Gastrocnemius medialis (tissue), 4 donors: Measurements from ENCODE around the gene DEPDC7. TPM values are rescaled to one million over a fixed set of nuclear protein-coding genes. Genes with fewer than 3 reads are reported as not detected.
A peak's percentile ranks its signal among the peaks of the same experiment; 100 is the strongest.

Experiments used
- ATAC-seq, 2 donors: fragments of 150-250 bp; one replicate each; pipeline ENCODE4 v1.9.1; 2016
- DNase-seq, 2 donors: peaks; one replicate each; pipeline ENCODE4 v3.0.0-alpha.2; 2019
- H3K27ac ChIP-seq, 4 donors: fragments of 200-600 bp; sonication (generic); 1 replicate in 1 of 4; 2 replicates in 3 of 4; pipeline ENCODE4 v1.5.1; 2016 to 2018; ENCODE audit warnings: mild to moderate bottlenecking in 2 of 4, moderate library complexity in 1 of 4
- H3K27me3 ChIP-seq, 3 donors: fragments of 200-600 bp; sonication (generic) in 2 of 3; 1 replicate in 1 of 3; 2 replicates in 2 of 3; pipeline versions ENCODE4 v1.5.1 to v1.6.0; 2016 to 2019; ENCODE audit warnings: mild to moderate bottlenecking in 1 of 3, moderate library complexity in 1 of 3
- H3K36me3 ChIP-seq, 2 donors: fragments of 200-600 bp; sonication (generic) in 1 of 2; one replicate each; pipeline ENCODE4 v1.5.1; 2017 to 2018
- H3K4me1 ChIP-seq, 2 donors: fragments of 200-600 bp; sonication (generic) in 1 of 2; one replicate each; pipeline ENCODE4 v1.5.1; 2016 to 2017; ENCODE audit warnings: mild to moderate bottlenecking in 2 of 2
- H3K4me3 ChIP-seq, 4 donors: fragments of 200-600 bp; sonication (generic) in 3 of 4; 1 replicate in 1 of 4; 2 replicates in 3 of 4; pipeline ENCODE4 v1.5.1; 2016 to 2019; ENCODE audit warnings: mild to moderate bottlenecking in 2 of 4
- H3K9me3 ChIP-seq, 3 donors: fragments of 200-600 bp; sonication (generic) in 2 of 3; 1 replicate in 1 of 3; 2 replicates in 2 of 3; pipeline ENCODE4 v1.5.1; 2016 to 2019
- CTCF ChIP-seq, 5 experiments: fragments of 450-650 bp in 3 of 5; fragments of 200-600 bp in 2 of 5; sonication (generic) in 2 of 5; IDR thresholded peaks in 4 of 5; conservative IDR thresholded peaks in 1 of 5; 1 replicate in 4 of 5; 2 replicates in 1 of 5; pipeline ENCODE4 v1.5.1; 2016 to 2019; ENCODE audit warnings: antibody characterized with exemption in 5 of 5, mild to moderate bottlenecking in 3 of 5, moderate library complexity in 3 of 5
- POLR2A ChIP-seq, 2 donors: fragments of 450-650 bp; IDR thresholded peaks; one replicate each; pipeline ENCODE4 v1.6.1; 2017; ENCODE audit warnings: antibody characterized with exemption in 2 of 2, mild to moderate bottlenecking in 2 of 2, moderate library complexity in 2 of 2
- in situ Hi-C, 4 donors: fragments of 200-750 bp; cut with MboI; loops; one replicate each; pipeline versions ENCODE4 v1.15.0 to v1.8.0; 2017; ENCODE audit warnings: low sequenced_read_pairs in 4 of 4
- intact Hi-C: fragments of 100-400 bp; cut with DNase I; formaldehyde crosslinking; loops from one replicate; pipeline ENCODE4 v1.15.1; 2023; ENCODE audit warnings: low total_unique reads
- total RNA-seq, 4 donors: library from RNA; depleted of rRNA; stranded (reverse); fragments of >200 nt; gene quantifications; one replicate each; pipeline versions ENCODE4 v1.1.0 to v1.2.3, GENCODE V29; 2016

DEPDC7 gene
- total RNA-seq, 4 donors from 2014 or later: 2.0 to 5.8 (median 2.8) TPM

GRCh38 chr11:33018840-33019239 is 3.2 kb downstream of the DEPDC7 start:
- peak overlapping the region in 1 of 4 donors; percentile 2 for H3K4me3 ChIP-seq
- TF ChIP-seq POLR2A (IDR thresholded peaks at IDR 0.05) (no peak), CTCF (IDR thresholded peaks at IDR 0.05 in 4 of 5, conservative IDR thresholded peaks at IDR 0.05 in 1 of 5) (no peak)
- H3K27ac ChIP-seq: peak overlapping the region in 3 of 4 donors; percentile 0 to 23 (median 8)
- H3K4me1 ChIP-seq: peaks cover 26% of the 10 kb centered on the region in 2 donors
- no peaks in the 10 kb centered on the region for H3K27me3 ChIP-seq
- no peak for DNase-seq
- intact Hi-C loops (no loop called here), in situ Hi-C loops (no loop called here)
- H3K36me3 ChIP-seq: no peaks in the 10 kb centered on the region
- no peak for ATAC-seq
- no peaks in the 10 kb centered on the region for H3K9me3 ChIP-seq

- Histone ChIP-seq H3K27ac (no peak overlapping the region), H3K4me3 (no peak overlapping the region), H3K36me3 (no peaks in the 10 kb centered on the region), H3K27me3 (no peaks in the 10 kb centered on the region), H3K4me1 (peaks cover 23 to 24% of the 10 kb centered on the region in 2 donors), H3K9me3 (no peaks in the 10 kb centered on the region)
- ATAC-seq (no peak), DNase-seq (no peak)
- intact Hi-C loops (no loop called here), in situ Hi-C loops (no loop called here)
- TF ChIP-seq POLR2A (IDR thresholded peaks at IDR 0.05) (no peak), CTCF (IDR thresholded peaks at IDR 0.05 in 4 of 5, conservative IDR thresholded peaks at IDR 0.05 in 1 of 5) (no peak)
Measured at GRCh38 chr11:33021501-33021900, 5.8 kb downstream of the DEPDC7 start.

- DNase-seq: no peak
- Histone ChIP-seq H3K9me3 (no peaks in the 10 kb centered on the region), H3K27ac (no peak overlapping the region), H3K4me1 (peaks cover 19 to 22% of the 10 kb centered on the region in 2 donors), H3K36me3 (no peaks in the 10 kb centered on the region), H3K4me3 (no peak overlapping the region), H3K27me3 (no peaks in the 10 kb centered on the region)
- intact Hi-C loops: no loop called here
- ATAC-seq: no peak
- TF ChIP-seq POLR2A (IDR thresholded peaks at IDR 0.05) (no peak), CTCF (IDR thresholded peaks at IDR 0.05 in 4 of 5, conservative IDR thresholded peaks at IDR 0.05 in 1 of 5) (no peak)
- in situ Hi-C loops: no loop called here
Measured at GRCh38 chr11:33021937-33022336, 6.3 kb downstream of the DEPDC7 start.

GRCh38 chr11:33025339-33025722 is 9.7 kb downstream of the DEPDC7 start:
- no peaks in the 10 kb centered on the region for H3K36me3 ChIP-seq
- TF ChIP-seq CTCF (IDR thresholded peaks at IDR 0.05 in 4 of 5, conservative IDR thresholded peaks at IDR 0.05 in 1 of 5) (no peak), POLR2A (IDR thresholded peaks at IDR 0.05) (no peak)
- no peak overlapping the region for H3K27ac ChIP-seq
- ATAC-seq (no peak), DNase-seq (no peak)
- no peaks in the 10 kb centered on the region for H3K9me3 ChIP-seq
- in situ Hi-C loops: loop anchor here in 1 of 4 donors (25.0 kb wide), 1 partner anchor 438 kb away; the partner anchor contains the start of gene EIF3M
- no peaks in the 10 kb centered on the region for H3K4me1 ChIP-seq
- intact Hi-C loops: no loop called here
- no peaks in the 10 kb centered on the region for H3K27me3 ChIP-seq
- H3K4me3 ChIP-seq: no peak overlapping the region

- no peak overlapping the region for H3K4me3 ChIP-seq
- DNase-seq (no peak), ATAC-seq (no peak)
- no peaks in the 10 kb centered on the region for H3K9me3 ChIP-seq
- H3K27ac ChIP-seq: no peak overlapping the region
- H3K4me1 ChIP-seq: no peaks in the 10 kb centered on the region
- in situ Hi-C loops: loop anchor here in 1 of 4 donors (25.0 kb wide), 1 partner anchor 440 kb away; the partner anchor contains the start of gene EIF3M
- no peak for TF ChIP-seq CTCF (IDR thresholded peaks at IDR 0.05 in 4 of 5, conservative IDR thresholded peaks at IDR 0.05 in 1 of 5)
- no peak for TF ChIP-seq POLR2A (IDR thresholded peaks at IDR 0.05)
- no peaks in the 10 kb centered on the region for H3K27me3 ChIP-seq
- peaks cover 0 to 6% of the 10 kb centered on the region in 2 donors for H3K36me3 ChIP-seq
- intact Hi-C loops: no loop called here
Measured at GRCh38 chr11:33027233-33027632, 11.6 kb downstream of the DEPDC7 start.
